ENCODE data around the gene TSFM.

DNA sequence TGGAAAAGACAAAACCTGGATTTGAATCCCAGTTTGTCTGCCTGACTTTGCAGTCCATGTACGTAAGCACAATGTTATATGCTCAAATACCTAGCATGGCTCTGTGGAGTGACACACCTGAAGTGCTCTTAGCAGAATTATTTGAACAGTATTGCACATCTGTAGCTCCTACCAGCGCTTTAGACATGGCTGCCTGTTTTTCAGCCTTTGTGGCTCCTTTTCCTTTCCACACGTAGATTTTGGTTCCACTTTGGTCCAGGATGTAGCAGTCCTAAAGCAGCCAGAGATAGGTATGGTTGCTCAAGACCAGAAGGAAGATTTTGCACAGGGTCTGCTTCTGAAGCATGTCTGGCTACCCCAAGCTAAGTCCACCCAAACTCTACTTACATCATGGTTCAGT lies 26.8 kb downstream of the TSFM start:
- TF ChIP-seq CTCF (IDR thresholded peaks at IDR 0.05; ENCODE audit: low read depth, low read length, poor library complexity, severe bottlenecking) (no peak), EZH2phosphoT487 (IDR thresholded peaks at IDR 0.05; ENCODE audit: borderline replicate concordance, low read length) (no peak)

Data from DOHH2 (cell line).